Measurements from ENCODE around the gene SLCO6A1. TPM values are rescaled to one million over a fixed set of nuclear protein-coding genes. Genes with fewer than 3 reads are reported as not detected.

The SLCO6A1 gene
- total RNA-seq, 4 donors from 2014 or later = not detected

- H3K4me3 ChIP-seq = no peak overlapping the region
- H3K4me1 ChIP-seq = no peaks in the 10 kb centered on the region
- no peak overlapping the region for H3K27ac ChIP-seq
- in situ Hi-C loops (cut with MboI; ENCODE audit: low sequenced_read_pairs in 4 of 4) = no loop called here
- no peak for TF ChIP-seq POLR2A (IDR thresholded peaks at IDR 0.05)
- TF ChIP-seq, protein P1, sequence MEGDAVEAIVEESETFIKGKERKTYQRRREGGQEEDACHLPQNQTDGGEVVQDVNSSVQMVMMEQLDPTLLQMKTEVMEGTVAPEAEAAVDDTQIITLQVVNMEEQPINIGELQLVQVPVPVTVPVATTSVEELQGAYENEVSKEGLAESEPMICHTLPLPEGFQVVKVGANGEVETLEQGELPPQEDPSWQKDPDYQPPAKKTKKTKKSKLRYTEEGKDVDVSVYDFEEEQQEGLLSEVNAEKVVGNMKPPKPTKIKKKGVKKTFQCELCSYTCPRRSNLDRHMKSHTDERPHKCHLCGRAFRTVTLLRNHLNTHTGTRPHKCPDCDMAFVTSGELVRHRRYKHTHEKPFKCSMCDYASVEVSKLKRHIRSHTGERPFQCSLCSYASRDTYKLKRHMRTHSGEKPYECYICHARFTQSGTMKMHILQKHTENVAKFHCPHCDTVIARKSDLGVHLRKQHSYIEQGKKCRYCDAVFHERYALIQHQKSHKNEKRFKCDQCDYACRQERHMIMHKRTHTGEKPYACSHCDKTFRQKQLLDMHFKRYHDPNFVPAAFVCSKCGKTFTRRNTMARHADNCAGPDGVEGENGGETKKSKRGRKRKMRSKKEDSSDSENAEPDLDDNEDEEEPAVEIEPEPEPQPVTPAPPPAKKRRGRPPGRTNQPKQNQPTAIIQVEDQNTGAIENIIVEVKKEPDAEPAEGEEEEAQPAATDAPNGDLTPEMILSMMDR (IDR thresholded peaks at IDR 0.05 in 4 of 5, conservative IDR thresholded peaks at IDR 0.05 in 1 of 5) = no peak
- no peaks in the 10 kb centered on the region for H3K27me3 ChIP-seq
- intact Hi-C loops (cut with DNase I; ENCODE audit: low total_unique reads) = no loop called here
- ATAC-seq = no peak
- DNase-seq = no peak
- no peaks in the 10 kb centered on the region for H3K36me3 ChIP-seq
- no peaks in the 10 kb centered on the region for H3K9me3 ChIP-seq
Observed at GRCh38 chr5:102483736-102484135, 15.1 kb downstream of the SLCO6A1 start.

GRCh38 chr5:102481054-102481715, 17.6 kb downstream of the SLCO6A1 start:
- H3K4me1 ChIP-seq = no peaks in the 10 kb centered on the region
- intact Hi-C loops (cut with DNase I; ENCODE audit: low total_unique reads) (no loop called here), in situ Hi-C loops (cut with MboI; ENCODE audit: low sequenced_read_pairs in 4 of 4) (no loop called here)
- no peaks in the 10 kb centered on the region for H3K27me3 ChIP-seq
- H3K27ac ChIP-seq = no peak overlapping the region
- no peak overlapping the region for H3K4me3 ChIP-seq
- no peaks in the 10 kb centered on the region for H3K36me3 ChIP-seq
- no peaks in the 10 kb centered on the region for H3K9me3 ChIP-seq
- ATAC-seq (no peak), DNase-seq (no peak)
- no peak for TF ChIP-seq POLR2A (IDR thresholded peaks at IDR 0.05)
- TF ChIP-seq, protein P1 (IDR thresholded peaks at IDR 0.05 in 4 of 5, conservative IDR thresholded peaks at IDR 0.05 in 1 of 5) = no peak

- Histone ChIP-seq H3K27ac (no peak overlapping the region), H3K4me1 (no peaks in the 10 kb centered on the region), H3K4me3 (no peak overlapping the region), H3K36me3 (no peaks in the 10 kb centered on the region), H3K9me3 (no peaks in the 10 kb centered on the region), H3K27me3 (no peaks in the 10 kb centered on the region)
- no peak for DNase-seq
- in situ Hi-C loops (cut with MboI; ENCODE audit: low sequenced_read_pairs in 4 of 4) = no loop called here
- TF ChIP-seq POLR2A (IDR thresholded peaks at IDR 0.05) = no peak
- TF ChIP-seq, protein P1 (IDR thresholded peaks at IDR 0.05 in 4 of 5, conservative IDR thresholded peaks at IDR 0.05 in 1 of 5) = no peak
- ATAC-seq = no peak
- intact Hi-C loops (cut with DNase I; ENCODE audit: low total_unique reads) = no loop called here
Observed at GRCh38 chr5:102453716-102454115, 45.1 kb downstream of the SLCO6A1 start.

DNA sequence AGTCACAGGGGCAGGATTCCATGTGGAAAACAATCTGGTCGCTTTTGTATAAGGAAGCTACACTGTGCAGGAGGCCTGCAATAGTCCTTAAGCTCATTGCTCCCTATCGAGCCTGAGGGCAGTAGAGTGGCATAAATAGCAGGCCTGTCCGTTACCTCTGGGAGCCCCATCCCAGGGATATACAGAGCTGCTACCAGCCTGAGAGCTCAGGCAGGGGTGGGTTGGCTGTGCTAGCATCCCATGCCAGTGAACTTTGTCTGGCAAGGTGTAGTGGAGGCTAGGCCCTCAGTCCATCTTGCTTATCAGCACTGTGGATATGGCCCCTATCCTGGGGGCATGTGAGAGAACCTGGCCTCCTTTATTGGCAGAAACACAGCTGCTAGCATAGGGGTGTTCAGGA, 47.7 kb downstream of the SLCO6A1 start:
- Histone ChIP-seq H3K4me1 (no peaks in the 10 kb centered on the region), H3K4me3 (no peak overlapping the region), H3K27me3 (no peaks in the 10 kb centered on the region), H3K27ac (no peak overlapping the region), H3K9me3 (no peaks in the 10 kb centered on the region), H3K36me3 (no peaks in the 10 kb centered on the region)
- TF ChIP-seq, protein P1 (IDR thresholded peaks at IDR 0.05 in 4 of 5, conservative IDR thresholded peaks at IDR 0.05 in 1 of 5) = no peak
- TF ChIP-seq POLR2A (IDR thresholded peaks at IDR 0.05) = no peak
- DNase-seq = no peak
- intact Hi-C loops (cut with DNase I; ENCODE audit: low total_unique reads) (no loop called here), in situ Hi-C loops (cut with MboI; ENCODE audit: low sequenced_read_pairs in 4 of 4) (no loop called here)
- ATAC-seq = no peak

Data from gastrocnemius medialis (tissue), 4 donors.